OCI-LY1 (cell line): ENCODE measurements around the gene ZNF282.

Experiments
- H2AFZ ChIP-seq: fragments of 200-600 bp; sonication (generic), shearing (Covaris generic); 2 replicates; pipeline ENCODE4 v1.6.0; 2014; ENCODE audit warnings: antibody characterized with exemption, mild to moderate bottlenecking, low read length
- H3F3A ChIP-seq: fragments of 200-600 bp; sonication (generic), shearing (Covaris generic); 2 replicates; pipeline ENCODE4 v1.6.0; 2014; ENCODE audit warnings: mild to moderate bottlenecking, antibody characterized with exemption, low read length, moderate library complexity; ENCODE audit not compliant: insufficient read depth
- H3K27ac ChIP-seq: fragments of 200-600 bp; sonication (generic); 2 replicates; pipeline ENCODE4 v1.5.1; 2014; ENCODE audit warnings: low read length, mixed run types, mild to moderate bottlenecking, low read depth; ENCODE audit not compliant: poor library complexity, severe bottlenecking
- H3K27me3 ChIP-seq: fragments of 200-600 bp; sonication (generic); 2 replicates; pipeline ENCODE4 v1.6.0; 2014; ENCODE audit warnings: antibody characterized with exemption, mild to moderate bottlenecking, low read length, moderate library complexity; ENCODE audit not compliant: insufficient read depth
- H3K36me3 ChIP-seq: fragments of 200-600 bp; sonication (generic); 2 replicates; pipeline ENCODE4 v1.6.1; 2014; ENCODE audit warnings: mild to moderate bottlenecking, antibody characterized with exemption, low read length, moderate library complexity, mixed read lengths; ENCODE audit not compliant: insufficient read depth
- H3K4me1 ChIP-seq: fragments of 200-600 bp; sonication (generic); 2 replicates; pipeline ENCODE4 v1.5.1; 2014; ENCODE audit warnings: mild to moderate bottlenecking, low read length, moderate library complexity; ENCODE audit not compliant: insufficient read depth, severe bottlenecking
- H3K4me2 ChIP-seq: fragments of 200-600 bp; sonication (generic), shearing (Covaris generic); 2 replicates; pipeline ENCODE4 v1.6.1; 2014; ENCODE audit warnings: low read length
- H3K4me3 ChIP-seq: fragments of 200-600 bp; sonication (generic); 2 replicates; pipeline ENCODE4 v1.5.1; 2014; ENCODE audit warnings: low read length, low read depth, mild to moderate bottlenecking, mixed read lengths; ENCODE audit not compliant: poor library complexity, severe bottlenecking
- H3K79me2 ChIP-seq: fragments of 200-600 bp; shearing (Covaris generic); 2 replicates; pipeline ENCODE4 v1.6.1; 2016; ENCODE audit warnings: mixed run types, low read length, mixed read lengths; ENCODE audit not compliant: insufficient read depth
- H3K9ac ChIP-seq: fragments of 200-600 bp; sonication (generic), shearing (Covaris generic); 2 replicates; pipeline ENCODE4 v1.6.1; 2014; ENCODE audit warnings: mild to moderate bottlenecking, low read length, mixed read lengths
- H3K9me2 ChIP-seq: fragments of 200-600 bp; sonication (generic), shearing (Covaris generic); 2 replicates; pipeline ENCODE4 v1.6.1; 2014; ENCODE audit warnings: low read depth, mild to moderate bottlenecking, low read length, mixed read lengths
- H3K9me3 ChIP-seq: fragments of 200-600 bp; shearing (Covaris generic); 2 replicates; pipeline ENCODE4 v1.6.1; 2014; ENCODE audit warnings: low read length, mixed read lengths
- H4K20me1 ChIP-seq: fragments of 200-600 bp; sonication (generic), shearing (Covaris generic); 2 replicates; pipeline ENCODE4 v1.6.0; 2016; ENCODE audit warnings: mild to moderate bottlenecking, low read length; ENCODE audit not compliant: insufficient read depth
- EZH2 ChIP-seq: fragments of 200-600 bp; sonication (generic), shearing (Covaris generic); IDR thresholded peaks from 2 replicates; pipeline ENCODE4 v1.8.0; 2017; ENCODE audit warnings: borderline replicate concordance, mixed run types, mild to moderate bottlenecking, antibody characterized with exemption, low read length, moderate library complexity, mixed read lengths
- TF ChIP-seq, protein P1 (sequence below): fragments of 200-600 bp; sonication (generic), shearing (Covaris generic); IDR thresholded peaks from 2 replicates; pipeline ENCODE4 v1.5.1; 2017; ENCODE audit warnings: mild to moderate bottlenecking, antibody characterized with exemption, low read length, moderate library complexity, mixed read lengths

ZNF282 gene

GRCh38 chr7:149223761-149224160, 28.4 kb downstream of the ZNF282 start:
- H3K27me3 ChIP-seq, result no peaks in the 10 kb centered on the region
- H3K4me1 ChIP-seq, result no peaks in the 10 kb centered on the region
- H2AFZ ChIP-seq, result no peak overlapping the region
- TF ChIP-seq, protein P1, sequence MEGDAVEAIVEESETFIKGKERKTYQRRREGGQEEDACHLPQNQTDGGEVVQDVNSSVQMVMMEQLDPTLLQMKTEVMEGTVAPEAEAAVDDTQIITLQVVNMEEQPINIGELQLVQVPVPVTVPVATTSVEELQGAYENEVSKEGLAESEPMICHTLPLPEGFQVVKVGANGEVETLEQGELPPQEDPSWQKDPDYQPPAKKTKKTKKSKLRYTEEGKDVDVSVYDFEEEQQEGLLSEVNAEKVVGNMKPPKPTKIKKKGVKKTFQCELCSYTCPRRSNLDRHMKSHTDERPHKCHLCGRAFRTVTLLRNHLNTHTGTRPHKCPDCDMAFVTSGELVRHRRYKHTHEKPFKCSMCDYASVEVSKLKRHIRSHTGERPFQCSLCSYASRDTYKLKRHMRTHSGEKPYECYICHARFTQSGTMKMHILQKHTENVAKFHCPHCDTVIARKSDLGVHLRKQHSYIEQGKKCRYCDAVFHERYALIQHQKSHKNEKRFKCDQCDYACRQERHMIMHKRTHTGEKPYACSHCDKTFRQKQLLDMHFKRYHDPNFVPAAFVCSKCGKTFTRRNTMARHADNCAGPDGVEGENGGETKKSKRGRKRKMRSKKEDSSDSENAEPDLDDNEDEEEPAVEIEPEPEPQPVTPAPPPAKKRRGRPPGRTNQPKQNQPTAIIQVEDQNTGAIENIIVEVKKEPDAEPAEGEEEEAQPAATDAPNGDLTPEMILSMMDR, result no peak
- TF ChIP-seq EZH2, result no peak
- no peaks in the 10 kb centered on the region for H3K9me2 ChIP-seq
- H3K79me2 ChIP-seq, result no peaks in the 10 kb centered on the region
- H3K36me3 ChIP-seq, result peaks cover 5% of the 10 kb centered on the region
- H4K20me1 ChIP-seq, result no peaks in the 10 kb centered on the region
- H3K9ac ChIP-seq, result no peak overlapping the region
- no peak overlapping the region for H3K27ac ChIP-seq
- H3K4me2 ChIP-seq, result no peak overlapping the region
- H3K9me3 ChIP-seq, result no peaks in the 10 kb centered on the region
- H3K4me3 ChIP-seq, result no peak overlapping the region
- no peaks in the 10 kb centered on the region for H3F3A ChIP-seq

GRCh38 chr7:149224352-149224751, 29.0 kb downstream of the ZNF282 start:
- H3K36me3 ChIP-seq, result no peaks in the 10 kb centered on the region; the same call in 1 of the 2 replicates
- H3K79me2 ChIP-seq, result no peaks in the 10 kb centered on the region
- no peaks in the 10 kb centered on the region for H3K9me3 ChIP-seq
- H3K4me1 ChIP-seq, result no peaks in the 10 kb centered on the region
- H3K27ac ChIP-seq, result no peak overlapping the region
- H3K9me2 ChIP-seq, result no peaks in the 10 kb centered on the region
- H3K4me3 ChIP-seq, result no peak overlapping the region
- TF ChIP-seq, protein P1, result no peak
- no peak for TF ChIP-seq EZH2
- no peaks in the 10 kb centered on the region for H3F3A ChIP-seq
- no peaks in the 10 kb centered on the region for H4K20me1 ChIP-seq
- no peak overlapping the region for H2AFZ ChIP-seq
- H3K27me3 ChIP-seq, result no peaks in the 10 kb centered on the region
- no peak overlapping the region for H3K9ac ChIP-seq
- no peak overlapping the region for H3K4me2 ChIP-seq

DNA sequence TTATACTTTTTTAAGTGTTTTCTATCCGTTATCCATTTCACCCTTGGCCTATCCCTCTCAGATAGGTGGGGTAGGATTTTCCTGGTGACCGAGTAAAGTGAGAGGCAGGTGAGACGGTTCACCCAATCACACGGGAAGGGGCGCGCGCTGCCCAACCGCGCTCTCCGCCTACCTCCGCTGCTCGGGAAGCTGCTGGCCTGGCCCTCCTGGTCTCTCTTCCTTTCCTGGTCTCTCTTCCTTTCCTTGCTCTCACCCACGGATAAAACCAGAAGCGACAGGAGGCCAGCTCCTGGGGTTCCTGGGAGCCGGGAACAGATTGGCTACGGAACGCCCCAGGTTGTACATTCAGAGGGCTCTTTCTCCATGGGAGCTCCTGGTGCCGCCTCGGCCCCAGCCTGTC, 29.8 kb downstream of the ZNF282 start:
- TF ChIP-seq EZH2, result no peak
- TF ChIP-seq, protein P1, result no peak
- no peak overlapping the region for H3K4me3 ChIP-seq

More for the DNA sequence above, 29.8 kb downstream of the ZNF282 start:
- Histone ChIP-seq H3K9me2 (no peaks in the 10 kb centered on the region), H3K4me1 (no peaks in the 10 kb centered on the region), H3K27me3 (no peaks in the 10 kb centered on the region), H3K9ac (no peak overlapping the region), H3K79me2 (no peaks in the 10 kb centered on the region), H4K20me1 (no peaks in the 10 kb centered on the region), H3K4me2 (no peak overlapping the region), H3F3A (no peaks in the 10 kb centered on the region), H3K9me3 (no peaks in the 10 kb centered on the region), H3K27ac (no peak overlapping the region), H2AFZ (no peak overlapping the region), H3K36me3 (no peaks in the 10 kb centered on the region; the same call in 1 of the 2 replicates)
